ENCODE data around the gene KCNK18. TPM values are rescaled to one million over a fixed set of nuclear protein-coding genes. Genes with fewer than 3 reads are reported as not detected.

The KCNK18 gene
- total and polyA plus RNA-seq, 10 of the 15 experiments (the other 5 are each of a cell fraction or from before 2014, with no cell fraction given) = not detected

DNA sequence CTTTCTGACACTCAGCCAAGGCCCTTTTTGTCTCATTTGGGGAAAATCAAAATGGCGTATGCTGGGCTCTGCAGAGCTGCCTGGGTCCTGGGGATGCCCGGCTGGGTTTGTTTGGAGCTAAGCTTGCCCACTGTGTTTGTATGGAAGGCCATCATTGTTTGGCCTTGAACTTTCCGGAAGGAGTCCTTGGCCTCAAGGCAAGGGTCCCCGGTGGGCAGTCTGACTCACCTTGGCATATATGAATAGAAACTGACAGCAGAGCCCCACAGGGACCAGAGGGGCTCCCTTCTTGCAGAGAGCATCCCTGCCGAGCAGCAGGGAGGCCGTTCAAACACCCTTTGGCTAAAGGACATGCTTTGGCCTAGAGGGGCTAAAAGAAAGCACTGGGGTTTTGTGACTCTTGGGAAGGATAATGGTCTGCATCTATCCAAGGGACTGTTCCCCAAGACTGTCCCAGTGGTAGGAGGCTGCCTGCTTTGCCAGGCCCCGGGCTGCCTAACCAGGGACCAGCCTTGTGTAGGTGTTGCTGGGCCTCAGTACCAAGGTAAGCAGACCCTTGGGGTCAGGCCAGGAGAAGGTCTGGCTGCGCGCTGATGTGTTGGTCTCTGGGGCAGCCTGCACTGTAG is 58.7 kb downstream of the KCNK18 start (continued):
- TF ChIP-seq HDGF (IDR thresholded peaks at IDR 0.05) = no peak
- no peak for TF ChIP-seq RB1 (IDR thresholded peaks at IDR 0.05; ENCODE audit: borderline replicate concordance)

DNA sequence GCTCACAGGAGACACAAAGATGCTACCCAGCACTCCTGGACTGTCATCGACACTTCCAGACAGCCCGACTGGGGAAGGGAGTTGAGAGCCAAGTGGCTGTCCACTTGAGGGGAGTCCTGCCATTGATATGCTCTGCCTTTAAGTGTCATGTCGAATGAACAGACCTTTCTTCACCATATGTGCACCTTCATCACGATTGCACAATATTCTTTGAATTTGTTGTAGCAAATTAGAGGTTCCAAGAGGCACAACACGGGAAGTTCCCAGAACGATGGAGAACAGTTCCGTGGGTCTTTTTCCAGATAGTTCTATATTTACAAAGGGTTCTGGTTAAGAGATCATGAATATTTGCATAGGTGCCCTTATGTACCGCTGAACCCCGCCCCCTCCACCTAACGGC is 59.6 kb downstream of the KCNK18 start:
- Histone ChIP-seq H3K4me2 (ENCODE audit: control insufficient read depth, insufficient read depth) (no peak overlapping the region), H3K4me1 (ENCODE audit: control insufficient read depth, insufficient read depth, low read length) (no peaks in the 10 kb centered on the region), H3K9me3 (replicated peaks; ENCODE audit: control insufficient read depth, insufficient read depth, low read length) (no peaks in the 10 kb centered on the region), H3K36me3 (ENCODE audit: control insufficient read depth in 2 of 2, insufficient read depth in 2 of 2, low read length in 1 of 2) (no peaks in the 10 kb centered on the region), H3K27me3 (replicated peaks in 1 of 2; ENCODE audit: control insufficient read depth in 2 of 2, insufficient read depth in 2 of 2, low read length in 1 of 2) (peaks cover 0 to 3% of the 10 kb centered on the region in 2 experiments; a peak in 1 of 4 replicates), H4K20me1 (ENCODE audit: control insufficient read depth, insufficient read depth) (no peaks in the 10 kb centered on the region), H3K79me2 (ENCODE audit: control insufficient read depth, insufficient read depth, low read length) (no peaks in the 10 kb centered on the region), H2AFZ (ENCODE audit: control insufficient read depth, low read depth, low read length) (no peak overlapping the region), H3K9ac (ENCODE audit: control insufficient read depth, insufficient read depth, low read length) (no peak overlapping the region), H3K4me3 (no peak overlapping the region), H3K27ac (ENCODE audit: control insufficient read depth, insufficient read depth) (no peak overlapping the region)
- ChIA-PET CTCF (no interaction called here), RAD21 (ENCODE audit: unreplicated experiment) (no interaction called here), POLR2A (no interaction called here), SMC1A (ENCODE audit: uncharacterized antibody, unreplicated experiment) (no interaction called here)
- WGBS (ENCODE audit: insufficient coverage, insufficient replicate concordance, low lambda C conversion rate, missing lambda C conversion rate) = 20% methylated on average over 10 of the region's 10 CpGs
- DNase-seq (ENCODE audit: low read depth, low spot score) (no peak), ATAC-seq (no peak), FAIRE-seq (no peak)
- intact Hi-C loops (cut with micrococcal nuclease; ENCODE audit: unreplicated experiment) = no loop called here
- in situ Hi-C loops (cut with MboI) = no loop called here
- no TSS peak for BruUV-seq (replicated peaks)
- TF ChIP-seq FOS (IDR thresholded peaks at IDR 0.05; ENCODE audit: borderline replicate concordance, extremely low read depth, insufficient read length) = no peak
- TF ChIP-seq FOXM1 (IDR thresholded peaks at IDR 0.05; ENCODE audit: low read depth, low read length) = no peak
- TF ChIP-seq SREBF2 (IDR thresholded peaks at IDR 0.05; ENCODE audit: low read length) = no peak
- TF ChIP-seq POU2F2 (IDR thresholded peaks at IDR 0.05; ENCODE audit: borderline replicate concordance, low read depth, low read length) = no peak
- TF ChIP-seq, protein P1, sequence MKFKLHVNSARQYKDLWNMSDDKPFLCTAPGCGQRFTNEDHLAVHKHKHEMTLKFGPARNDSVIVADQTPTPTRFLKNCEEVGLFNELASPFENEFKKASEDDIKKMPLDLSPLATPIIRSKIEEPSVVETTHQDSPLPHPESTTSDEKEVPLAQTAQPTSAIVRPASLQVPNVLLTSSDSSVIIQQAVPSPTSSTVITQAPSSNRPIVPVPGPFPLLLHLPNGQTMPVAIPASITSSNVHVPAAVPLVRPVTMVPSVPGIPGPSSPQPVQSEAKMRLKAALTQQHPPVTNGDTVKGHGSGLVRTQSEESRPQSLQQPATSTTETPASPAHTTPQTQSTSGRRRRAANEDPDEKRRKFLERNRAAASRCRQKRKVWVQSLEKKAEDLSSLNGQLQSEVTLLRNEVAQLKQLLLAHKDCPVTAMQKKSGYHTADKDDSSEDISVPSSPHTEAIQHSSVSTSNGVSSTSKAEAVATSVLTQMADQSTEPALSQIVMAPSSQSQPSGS (IDR thresholded peaks at IDR 0.05; ENCODE audit: low read length) = no peak
- TF ChIP-seq HDAC2 (IDR thresholded peaks at IDR 0.05) = no peak
- no peak for TF ChIP-seq ZZZ3 (IDR thresholded peaks at IDR 0.05; ENCODE audit: control insufficient read depth, insufficient read length, low read depth)
- no peak for TF ChIP-seq TAF1 (IDR thresholded peaks at IDR 0.05; ENCODE audit: borderline replicate concordance, low read depth, low read length)
- no peak for TF ChIP-seq JUNB (IDR thresholded peaks at IDR 0.05)
- TF ChIP-seq GATAD2B (conservative IDR thresholded peaks at IDR 0.05; ENCODE audit: low read depth) = no peak
- TF ChIP-seq CBX5 (IDR thresholded peaks at IDR 0.05; ENCODE audit: low read depth) = no peak
- no peak for TF ChIP-seq SMARCA5 (IDR thresholded peaks at IDR 0.05)
- no peak for TF ChIP-seq PAX5 (IDR thresholded peaks at IDR 0.05; ENCODE audit: borderline replicate concordance, low read depth, low read length)
- TF ChIP-seq JUND (IDR thresholded peaks at IDR 0.05; ENCODE audit: low read depth, low read length) = no peak
- TF ChIP-seq PAX8 (IDR thresholded peaks at IDR 0.05) = no peak
- no peak for TF ChIP-seq PML (IDR thresholded peaks at IDR 0.05; ENCODE audit: low read length)
- TF ChIP-seq EP300 (IDR thresholded peaks at IDR 0.05; ENCODE audit: borderline replicate concordance in 1 of 2, control insufficient read depth in 1 of 2, low read depth in 2 of 2, low read length in 2 of 2) = no peak
- TF ChIP-seq ZNF622 (IDR thresholded peaks at IDR 0.05) = no peak
- no peak for TF ChIP-seq CEBPB (IDR thresholded peaks at IDR 0.05; ENCODE audit: borderline replicate concordance in 1 of 2, low read depth in 2 of 2, low read length in 2 of 2)

Measured in GM12878 (cell line).